Measurements from ENCODE around the gene RSAD2. TPM values are rescaled to one million over a fixed set of nuclear protein-coding genes. Genes with fewer than 3 reads are reported as not detected.

The RSAD2 gene
- total RNA-seq, 1 experiment from 2014 or later: not detected

DNA sequence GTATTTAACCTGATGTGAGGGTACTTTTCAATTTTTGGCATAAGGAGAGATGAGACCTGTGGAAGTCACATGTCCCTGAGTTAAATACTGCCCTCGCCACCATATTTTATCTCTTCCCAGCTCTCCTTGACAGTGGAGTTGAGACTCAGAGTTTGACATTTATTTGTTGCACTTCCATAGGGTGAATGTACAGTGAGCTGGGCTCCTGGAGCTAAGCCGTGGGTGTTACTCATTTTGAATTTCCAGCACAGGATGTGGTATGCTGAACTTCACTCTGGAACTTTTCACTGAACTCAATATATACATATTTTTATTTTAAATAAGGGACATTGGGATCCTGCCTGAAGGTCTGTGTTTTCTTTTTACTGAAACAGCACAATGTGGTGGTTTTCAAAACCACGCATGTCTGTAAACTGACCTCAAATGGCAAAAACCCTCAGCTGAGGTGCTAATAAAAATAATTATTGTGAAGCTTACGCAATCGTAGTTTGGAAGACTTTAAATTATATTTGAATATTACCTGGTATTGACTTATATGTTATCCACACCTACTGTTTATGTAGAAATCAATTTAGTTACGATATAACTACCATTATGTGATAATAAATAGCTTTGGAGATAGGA lies 51.7 kb downstream of the RSAD2 start:
- ChIA-PET CTCF (interaction anchor here (0.9 to 1.3 kb wide), 2 partner anchors 11 to 13 kb away, joined by 3 to 6 read pairs; no protein-coding TSS in a partner anchor), POLR2A (no interaction called here)
- H3K4me3 Mint-ChIP-seq: no peak overlapping the region

DNA sequence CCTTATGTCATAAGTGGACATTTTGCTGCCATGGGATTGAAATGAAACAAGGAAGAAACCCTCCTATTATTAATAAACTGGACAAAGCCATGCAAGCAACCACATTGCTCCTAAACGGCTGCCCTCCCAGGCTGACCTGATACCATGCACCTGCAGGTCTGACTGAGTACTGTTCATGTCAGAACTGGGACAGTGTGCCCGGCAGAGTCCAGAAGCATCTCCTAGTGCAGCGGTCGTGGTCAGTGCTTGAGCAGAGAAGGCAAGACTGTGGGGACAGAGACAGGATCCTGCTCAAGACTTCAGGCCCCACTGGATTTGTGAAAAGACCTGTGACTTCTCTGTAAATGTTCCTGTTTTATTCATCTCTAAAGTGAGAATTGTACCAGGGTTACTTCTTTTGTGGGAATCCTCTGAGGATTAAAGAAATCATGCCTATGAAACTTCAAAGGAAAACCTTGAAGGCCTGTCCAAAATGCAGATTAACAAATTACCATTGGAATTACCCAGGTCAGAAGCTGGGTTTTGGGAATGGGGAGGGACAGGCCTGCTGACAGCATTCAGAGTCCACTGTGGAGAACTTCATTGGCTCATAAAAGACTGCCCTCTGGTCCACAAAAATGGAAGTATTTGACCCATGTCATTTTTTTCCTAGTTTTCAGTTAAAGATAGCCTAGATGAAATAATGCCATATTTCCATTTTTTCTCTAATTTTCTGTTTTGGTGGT lies 53.5 kb downstream of the RSAD2 start:
- ChIA-PET POLR2A (no interaction called here), CTCF (no interaction called here)
- Mint-ChIP-seq H3K27me3 (ENCODE audit: low read depth) (no peaks in the 10 kb centered on the region; the same call in 1 of the 2 replicates), H3K4me1 (peaks cover 36% of the 10 kb centered on the region), H3K4me3 (no peak overlapping the region), H3K9me3 (peaks cover 18% of the 10 kb centered on the region), H3K27ac (no peak overlapping the region), H3K36me3 (peaks cover 9% of the 10 kb centered on the region)
- ATAC-seq (peak; percentile 72), DNase-seq (ENCODE audit: low spot score) (no peak)
- TF ChIP-seq, protein P1, sequence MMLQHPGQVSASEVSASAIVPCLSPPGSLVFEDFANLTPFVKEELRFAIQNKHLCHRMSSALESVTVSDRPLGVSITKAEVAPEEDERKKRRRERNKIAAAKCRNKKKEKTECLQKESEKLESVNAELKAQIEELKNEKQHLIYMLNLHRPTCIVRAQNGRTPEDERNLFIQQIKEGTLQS (CRISPR knock-in tag; conservative IDR thresholded peaks at IDR 0.05): no peak
- TF ChIP-seq, protein P2, sequence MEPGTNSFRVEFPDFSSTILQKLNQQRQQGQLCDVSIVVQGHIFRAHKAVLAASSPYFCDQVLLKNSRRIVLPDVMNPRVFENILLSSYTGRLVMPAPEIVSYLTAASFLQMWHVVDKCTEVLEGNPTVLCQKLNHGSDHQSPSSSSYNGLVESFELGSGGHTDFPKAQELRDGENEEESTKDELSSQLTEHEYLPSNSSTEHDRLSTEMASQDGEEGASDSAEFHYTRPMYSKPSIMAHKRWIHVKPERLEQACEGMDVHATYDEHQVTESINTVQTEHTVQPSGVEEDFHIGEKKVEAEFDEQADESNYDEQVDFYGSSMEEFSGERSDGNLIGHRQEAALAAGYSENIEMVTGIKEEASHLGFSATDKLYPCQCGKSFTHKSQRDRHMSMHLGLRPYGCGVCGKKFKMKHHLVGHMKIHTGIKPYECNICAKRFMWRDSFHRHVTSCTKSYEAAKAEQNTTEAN (CRISPR knock-in tag; IDR thresholded peaks at IDR 0.05): no peak
- TF ChIP-seq RORB (CRISPR knock-in tag; IDR thresholded peaks at IDR 0.05): no peak
- no peak for TF ChIP-seq MXD4 (CRISPR knock-in tag; IDR thresholded peaks at IDR 0.05; ENCODE audit: borderline replicate concordance)
- no peak for TF ChIP-seq SOX15 (CRISPR knock-in tag; IDR thresholded peaks at IDR 0.05)
- TF ChIP-seq MYBL2 (CRISPR knock-in tag; IDR thresholded peaks at IDR 0.05): no peak
- no peak for TF ChIP-seq ESRRA (CRISPR knock-in tag; IDR thresholded peaks at IDR 0.05; ENCODE audit: borderline replicate concordance)
- TF ChIP-seq, protein P3, sequence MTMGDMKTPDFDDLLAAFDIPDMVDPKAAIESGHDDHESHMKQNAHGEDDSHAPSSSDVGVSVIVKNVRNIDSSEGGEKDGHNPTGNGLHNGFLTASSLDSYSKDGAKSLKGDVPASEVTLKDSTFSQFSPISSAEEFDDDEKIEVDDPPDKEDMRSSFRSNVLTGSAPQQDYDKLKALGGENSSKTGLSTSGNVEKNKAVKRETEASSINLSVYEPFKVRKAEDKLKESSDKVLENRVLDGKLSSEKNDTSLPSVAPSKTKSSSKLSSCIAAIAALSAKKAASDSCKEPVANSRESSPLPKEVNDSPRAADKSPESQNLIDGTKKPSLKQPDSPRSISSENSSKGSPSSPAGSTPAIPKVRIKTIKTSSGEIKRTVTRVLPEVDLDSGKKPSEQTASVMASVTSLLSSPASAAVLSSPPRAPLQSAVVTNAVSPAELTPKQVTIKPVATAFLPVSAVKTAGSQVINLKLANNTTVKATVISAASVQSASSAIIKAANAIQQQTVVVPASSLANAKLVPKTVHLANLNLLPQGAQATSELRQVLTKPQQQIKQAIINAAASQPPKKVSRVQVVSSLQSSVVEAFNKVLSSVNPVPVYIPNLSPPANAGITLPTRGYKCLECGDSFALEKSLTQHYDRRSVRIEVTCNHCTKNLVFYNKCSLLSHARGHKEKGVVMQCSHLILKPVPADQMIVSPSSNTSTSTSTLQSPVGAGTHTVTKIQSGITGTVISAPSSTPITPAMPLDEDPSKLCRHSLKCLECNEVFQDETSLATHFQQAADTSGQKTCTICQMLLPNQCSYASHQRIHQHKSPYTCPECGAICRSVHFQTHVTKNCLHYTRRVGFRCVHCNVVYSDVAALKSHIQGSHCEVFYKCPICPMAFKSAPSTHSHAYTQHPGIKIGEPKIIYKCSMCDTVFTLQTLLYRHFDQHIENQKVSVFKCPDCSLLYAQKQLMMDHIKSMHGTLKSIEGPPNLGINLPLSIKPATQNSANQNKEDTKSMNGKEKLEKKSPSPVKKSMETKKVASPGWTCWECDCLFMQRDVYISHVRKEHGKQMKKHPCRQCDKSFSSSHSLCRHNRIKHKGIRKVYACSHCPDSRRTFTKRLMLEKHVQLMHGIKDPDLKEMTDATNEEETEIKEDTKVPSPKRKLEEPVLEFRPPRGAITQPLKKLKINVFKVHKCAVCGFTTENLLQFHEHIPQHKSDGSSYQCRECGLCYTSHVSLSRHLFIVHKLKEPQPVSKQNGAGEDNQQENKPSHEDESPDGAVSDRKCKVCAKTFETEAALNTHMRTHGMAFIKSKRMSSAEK (CRISPR knock-in tag; IDR thresholded peaks at IDR 0.05; ENCODE audit: borderline replicate concordance): no peak
- TF ChIP-seq, protein P4, sequence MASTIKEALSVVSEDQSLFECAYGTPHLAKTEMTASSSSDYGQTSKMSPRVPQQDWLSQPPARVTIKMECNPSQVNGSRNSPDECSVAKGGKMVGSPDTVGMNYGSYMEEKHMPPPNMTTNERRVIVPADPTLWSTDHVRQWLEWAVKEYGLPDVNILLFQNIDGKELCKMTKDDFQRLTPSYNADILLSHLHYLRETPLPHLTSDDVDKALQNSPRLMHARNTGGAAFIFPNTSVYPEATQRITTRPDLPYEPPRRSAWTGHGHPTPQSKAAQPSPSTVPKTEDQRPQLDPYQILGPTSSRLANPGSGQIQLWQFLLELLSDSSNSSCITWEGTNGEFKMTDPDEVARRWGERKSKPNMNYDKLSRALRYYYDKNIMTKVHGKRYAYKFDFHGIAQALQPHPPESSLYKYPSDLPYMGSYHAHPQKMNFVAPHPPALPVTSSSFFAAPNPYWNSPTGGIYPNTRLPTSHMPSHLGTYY (CRISPR knock-in tag; IDR thresholded peaks at IDR 0.05): no peak
- TF ChIP-seq ZNF138 (CRISPR knock-in tag; conservative IDR thresholded peaks at IDR 0.05): no peak
- TF ChIP-seq, protein P5, sequence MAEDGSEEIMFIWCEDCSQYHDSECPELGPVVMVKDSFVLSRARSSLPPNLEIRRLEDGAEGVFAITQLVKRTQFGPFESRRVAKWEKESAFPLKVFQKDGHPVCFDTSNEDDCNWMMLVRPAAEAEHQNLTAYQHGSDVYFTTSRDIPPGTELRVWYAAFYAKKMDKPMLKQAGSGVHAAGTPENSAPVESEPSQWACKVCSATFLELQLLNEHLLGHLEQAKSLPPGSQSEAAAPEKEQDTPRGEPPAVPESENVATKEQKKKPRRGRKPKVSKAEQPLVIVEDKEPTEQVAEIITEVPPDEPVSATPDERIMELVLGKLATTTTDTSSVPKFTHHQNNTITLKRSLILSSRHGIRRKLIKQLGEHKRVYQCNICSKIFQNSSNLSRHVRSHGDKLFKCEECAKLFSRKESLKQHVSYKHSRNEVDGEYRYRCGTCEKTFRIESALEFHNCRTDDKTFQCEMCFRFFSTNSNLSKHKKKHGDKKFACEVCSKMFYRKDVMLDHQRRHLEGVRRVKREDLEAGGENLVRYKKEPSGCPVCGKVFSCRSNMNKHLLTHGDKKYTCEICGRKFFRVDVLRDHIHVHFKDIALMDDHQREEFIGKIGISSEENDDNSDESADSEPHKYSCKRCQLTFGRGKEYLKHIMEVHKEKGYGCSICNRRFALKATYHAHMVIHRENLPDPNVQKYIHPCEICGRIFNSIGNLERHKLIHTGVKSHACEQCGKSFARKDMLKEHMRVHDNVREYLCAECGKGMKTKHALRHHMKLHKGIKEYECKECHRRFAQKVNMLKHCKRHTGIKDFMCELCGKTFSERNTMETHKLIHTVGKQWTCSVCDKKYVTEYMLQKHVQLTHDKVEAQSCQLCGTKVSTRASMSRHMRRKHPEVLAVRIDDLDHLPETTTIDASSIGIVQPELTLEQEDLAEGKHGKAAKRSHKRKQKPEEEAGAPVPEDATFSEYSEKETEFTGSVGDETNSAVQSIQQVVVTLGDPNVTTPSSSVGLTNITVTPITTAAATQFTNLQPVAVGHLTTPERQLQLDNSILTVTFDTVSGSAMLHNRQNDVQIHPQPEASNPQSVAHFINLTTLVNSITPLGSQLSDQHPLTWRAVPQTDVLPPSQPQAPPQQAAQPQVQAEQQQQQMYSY (CRISPR knock-in tag; IDR thresholded peaks at IDR 0.05): no peak

More for the DNA sequence above, 51.7 kb downstream of the RSAD2 start:
- no peaks in the 10 kb centered on the region for H3K27me3 Mint-ChIP-seq (ENCODE audit: low read depth)
- no peak for ATAC-seq
- peaks cover 15% of the 10 kb centered on the region for H3K9me3 Mint-ChIP-seq
- TF ChIP-seq, protein P6, sequence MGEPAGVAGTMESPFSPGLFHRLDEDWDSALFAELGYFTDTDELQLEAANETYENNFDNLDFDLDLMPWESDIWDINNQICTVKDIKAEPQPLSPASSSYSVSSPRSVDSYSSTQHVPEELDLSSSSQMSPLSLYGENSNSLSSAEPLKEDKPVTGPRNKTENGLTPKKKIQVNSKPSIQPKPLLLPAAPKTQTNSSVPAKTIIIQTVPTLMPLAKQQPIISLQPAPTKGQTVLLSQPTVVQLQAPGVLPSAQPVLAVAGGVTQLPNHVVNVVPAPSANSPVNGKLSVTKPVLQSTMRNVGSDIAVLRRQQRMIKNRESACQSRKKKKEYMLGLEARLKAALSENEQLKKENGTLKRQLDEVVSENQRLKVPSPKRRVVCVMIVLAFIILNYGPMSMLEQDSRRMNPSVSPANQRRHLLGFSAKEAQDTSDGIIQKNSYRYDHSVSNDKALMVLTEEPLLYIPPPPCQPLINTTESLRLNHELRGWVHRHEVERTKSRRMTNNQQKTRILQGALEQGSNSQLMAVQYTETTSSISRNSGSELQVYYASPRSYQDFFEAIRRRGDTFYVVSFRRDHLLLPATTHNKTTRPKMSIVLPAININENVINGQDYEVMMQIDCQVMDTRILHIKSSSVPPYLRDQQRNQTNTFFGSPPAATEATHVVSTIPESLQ (CRISPR knock-in tag; IDR thresholded peaks at IDR 0.05): no peak
- TF ChIP-seq, protein P7, sequence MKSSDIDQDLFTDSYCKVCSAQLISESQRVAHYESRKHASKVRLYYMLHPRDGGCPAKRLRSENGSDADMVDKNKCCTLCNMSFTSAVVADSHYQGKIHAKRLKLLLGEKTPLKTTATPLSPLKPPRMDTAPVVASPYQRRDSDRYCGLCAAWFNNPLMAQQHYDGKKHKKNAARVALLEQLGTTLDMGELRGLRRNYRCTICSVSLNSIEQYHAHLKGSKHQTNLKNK (CRISPR knock-in tag; IDR thresholded peaks at IDR 0.05): no peak
- H3K27ac Mint-ChIP-seq: no peak overlapping the region
- H3K36me3 Mint-ChIP-seq: peaks cover 7% of the 10 kb centered on the region
- no peak for DNase-seq (ENCODE audit: low spot score)
- peaks cover 37% of the 10 kb centered on the region for H3K4me1 Mint-ChIP-seq

All from WTC11 (cell line).